Right renal pelvis (tissue), 4 donors: Measurements from ENCODE around the gene ALK. TPM values are rescaled to one million over a fixed set of nuclear protein-coding genes. Genes with fewer than 3 reads are reported as not detected.

Experiments
- DNase-seq, 4 donors: peaks; one replicate each; pipeline ENCODE4 v3.0.0-alpha.2; 2013; ENCODE audit warnings: low read depth in 4 of 4, low spot score in 3 of 4, missing footprints in 1 of 4
- polyA plus RNA-seq, 4 donors: library from polyadenylated mRNA; unstranded; fragments of 120-200 nt; gene quantifications; one replicate each; pipeline ENCODE4 v1.2.1, GENCODE V29; 2013; ENCODE audit not compliant: insufficient read length in 4 of 4

The ALK gene
- polyA plus RNA-seq, 4 donors = 0.11 to 0.50 (median 0.29) TPM

GRCh38 chr2:29517413-29517812, 404.0 kb downstream of the ALK start:
- DNase-seq = no peak

GRCh38 chr2:29516767-29517166, 404.6 kb downstream of the ALK start:
- no peak for DNase-seq

GRCh38 chr2:29509878-29510277, 411.5 kb downstream of the ALK start:
- DNase-seq = no peak

- DNase-seq = no peak
Observed at GRCh38 chr2:29509397-29509796, 412.0 kb downstream of the ALK start.

GRCh38 chr2:29504746-29505145, 416.6 kb downstream of the ALK start:
- DNase-seq = no peak

- no peak for DNase-seq
Observed at GRCh38 chr2:29502460-29502911, 418.9 kb downstream of the ALK start.

- DNase-seq = no peak
Observed at GRCh38 chr2:29497375-29497774, 424.0 kb downstream of the ALK start.

- no peak for DNase-seq
Observed at GRCh38 chr2:29496198-29496597, 425.2 kb downstream of the ALK start.

- no peak for DNase-seq
Observed at GRCh38 chr2:29495536-29496060, 425.8 kb downstream of the ALK start.

- no peak for DNase-seq
Observed at GRCh38 chr2:29495068-29495467, 426.3 kb downstream of the ALK start.

GRCh38 chr2:29492701-29493100, 428.7 kb downstream of the ALK start:
- DNase-seq = no peak

- no peak for DNase-seq
Observed at GRCh38 chr2:29490045-29490444, 431.3 kb downstream of the ALK start.

- no peak for DNase-seq
Observed at GRCh38 chr2:29489568-29489967, 431.8 kb downstream of the ALK start.

- no peak for DNase-seq
Observed at GRCh38 chr2:29487967-29488555, 433.3 kb downstream of the ALK start.

GRCh38 chr2:29485631-29486030, 435.8 kb downstream of the ALK start:
- DNase-seq = no peak

- no peak for DNase-seq
Observed at GRCh38 chr2:29485117-29485516, 436.3 kb downstream of the ALK start.

GRCh38 chr2:29482867-29483266, 438.5 kb downstream of the ALK start:
- no peak for DNase-seq

GRCh38 chr2:29482348-29482747, 439.0 kb downstream of the ALK start:
- no peak for DNase-seq

- no peak for DNase-seq
Observed at GRCh38 chr2:29481313-29481712, 440.1 kb downstream of the ALK start.

GRCh38 chr2:29480426-29480825, 441.0 kb downstream of the ALK start:
- DNase-seq = no peak

GRCh38 chr2:29479401-29479800, 442.0 kb downstream of the ALK start:
- DNase-seq = no peak

GRCh38 chr2:29478641-29479040, 442.7 kb downstream of the ALK start:
- no peak for DNase-seq

- DNase-seq = no peak
Observed at GRCh38 chr2:29477186-29477585, 444.2 kb downstream of the ALK start.
